ENCODE data around the gene CEP164.
A peak's percentile ranks its signal among the peaks of the same experiment; 100 is the strongest.

The CEP164 gene

GRCh38 chr11:117420598-117420997 lies 92.9 kb downstream of the CEP164 start:
- no peak for DNase-seq (ENCODE audit: low read depth in 3 of 3)

GRCh38 chr11:117421041-117421440 lies 93.4 kb downstream of the CEP164 start:
- DNase-seq (ENCODE audit: low read depth in 3 of 3): no peak

- DNase-seq (ENCODE audit: low read depth in 3 of 3): no peak
These were observed 93.8 kb downstream of the CEP164 start for GRCh38 chr11:117421476-117421875.

- no peak for DNase-seq (ENCODE audit: low read depth in 3 of 3)
These were observed 95.5 kb downstream of the CEP164 start for GRCh38 chr11:117423046-117423575.

- no peak for DNase-seq (ENCODE audit: low read depth in 3 of 3)
These were observed 97.1 kb downstream of the CEP164 start for GRCh38 chr11:117424781-117425180.

GRCh38 chr11:117425679-117426296 lies 98.1 kb downstream of the CEP164 start:
- no peak for DNase-seq (ENCODE audit: low read depth in 3 of 3)

- DNase-seq (ENCODE audit: low read depth in 3 of 3): peak; percentile 41 to 61 (median 59)
These were observed 98.6 kb downstream of the CEP164 start for GRCh38 chr11:117426297-117426685.

- DNase-seq (ENCODE audit: low read depth in 3 of 3): no peak
These were observed 99.3 kb downstream of the CEP164 start for GRCh38 chr11:117426941-117427340.

- no peak for DNase-seq (ENCODE audit: low read depth in 3 of 3)
These were observed 99.8 kb downstream of the CEP164 start for GRCh38 chr11:117427356-117427874.

- no peak for DNase-seq (ENCODE audit: low read depth in 3 of 3)
These were observed 100.7 kb downstream of the CEP164 start for GRCh38 chr11:117428186-117428855.

GRCh38 chr11:117428856-117429229 lies 101.2 kb downstream of the CEP164 start:
- no peak for DNase-seq (ENCODE audit: low read depth in 3 of 3)

GRCh38 chr11:117430293-117430955 lies 102.8 kb downstream of the CEP164 start:
- DNase-seq (ENCODE audit: low read depth in 3 of 3): no peak

GRCh38 chr11:117431436-117431835 lies 103.8 kb downstream of the CEP164 start:
- DNase-seq (ENCODE audit: low read depth in 3 of 3): no peak

GRCh38 chr11:117433717-117434116 lies 106.1 kb downstream of the CEP164 start:
- DNase-seq (ENCODE audit: low read depth in 3 of 3): no peak

GRCh38 chr11:117434481-117434880 lies 106.8 kb downstream of the CEP164 start:
- DNase-seq (ENCODE audit: low read depth in 3 of 3): no peak

GRCh38 chr11:117435326-117435725 lies 107.7 kb downstream of the CEP164 start:
- no peak for DNase-seq (ENCODE audit: low read depth in 3 of 3)

- no peak for DNase-seq (ENCODE audit: low read depth in 3 of 3)
These were observed 109.6 kb downstream of the CEP164 start for GRCh38 chr11:117437041-117437790.

- no peak for DNase-seq (ENCODE audit: low read depth in 3 of 3)
These were observed 110.1 kb downstream of the CEP164 start for GRCh38 chr11:117437791-117438130.

- peak in 1 of 3 donors; percentile 43 for DNase-seq (ENCODE audit: low read depth in 3 of 3)
These were observed 110.8 kb downstream of the CEP164 start for GRCh38 chr11:117438371-117439000.

- DNase-seq (ENCODE audit: low read depth in 3 of 3): no peak
These were observed 111.6 kb downstream of the CEP164 start for GRCh38 chr11:117439256-117439655.

- no peak for DNase-seq (ENCODE audit: low read depth in 3 of 3)
These were observed 112.6 kb downstream of the CEP164 start for GRCh38 chr11:117440258-117440657.

All from stimulated activated CD4-positive, alpha-beta T cell treated with anti-CD3 and anti-CD28 coated beads, TNF-alpha, amount 100 ng/mL, for 48 hours (primary cell).